Central memory CD8-positive, alpha-beta T cell (primary cell): ENCODE data around the gene SMIM5.

Experiments
- ATAC-seq: fragments of 150-1000 bp; cut with Tn5 transposase; replicated peaks from 2 replicates; pipeline ENCODE4 v1.10.0; 2022; ENCODE audit warnings: mild to moderate bottlenecking, moderate FRiP score, moderate number of reproducible peaks; ENCODE audit not compliant: poor library complexity, severe bottlenecking; ENCODE audit errors: extremely low read depth
- DNase-seq, 2 donors: peaks; one replicate each; pipeline ENCODE4 v3.0.0; 2021; ENCODE audit warnings: low spot score in 2 of 2
- H3K27ac Mint-ChIP-seq: one replicate; pipeline ENCODE4 v1.8.0; 2022; ENCODE audit warnings: low read depth, mild to moderate bottlenecking, moderate library complexity, mixed read lengths
- H3K27me3 Mint-ChIP-seq: one replicate; pipeline ENCODE4 v1.8.0; 2022; ENCODE audit warnings: mixed read lengths
- H3K36me3 Mint-ChIP-seq: one replicate; pipeline ENCODE4 v1.8.0; 2022; ENCODE audit warnings: mild to moderate bottlenecking, moderate library complexity, mixed read lengths; ENCODE audit not compliant: insufficient read depth
- H3K4me1 Mint-ChIP-seq: one replicate; pipeline ENCODE4 v1.8.0; 2022; ENCODE audit warnings: mixed read lengths
- H3K4me3 Mint-ChIP-seq: one replicate; pipeline ENCODE4 v1.8.0; 2022; ENCODE audit warnings: mild to moderate bottlenecking, moderate library complexity, mixed read lengths
- H3K9me3 Mint-ChIP-seq: one replicate; pipeline ENCODE4 v1.8.0; 2022; ENCODE audit warnings: mixed read lengths

Gene SMIM5

GRCh38 chr17:75594499-75595283 lies 38.5 kb upstream of the SMIM5 start:
- no peak for ATAC-seq
- Mint-ChIP-seq H3K27me3 (no peaks in the 10 kb centered on the region), H3K27ac (peak overlapping the region; percentile 44), H3K9me3 (no peaks in the 10 kb centered on the region), H3K4me1 (peaks cover 14% of the 10 kb centered on the region), H3K36me3 (peaks cover 4% of the 10 kb centered on the region), H3K4me3 (no peak overlapping the region)
- no peak for DNase-seq

DNA sequence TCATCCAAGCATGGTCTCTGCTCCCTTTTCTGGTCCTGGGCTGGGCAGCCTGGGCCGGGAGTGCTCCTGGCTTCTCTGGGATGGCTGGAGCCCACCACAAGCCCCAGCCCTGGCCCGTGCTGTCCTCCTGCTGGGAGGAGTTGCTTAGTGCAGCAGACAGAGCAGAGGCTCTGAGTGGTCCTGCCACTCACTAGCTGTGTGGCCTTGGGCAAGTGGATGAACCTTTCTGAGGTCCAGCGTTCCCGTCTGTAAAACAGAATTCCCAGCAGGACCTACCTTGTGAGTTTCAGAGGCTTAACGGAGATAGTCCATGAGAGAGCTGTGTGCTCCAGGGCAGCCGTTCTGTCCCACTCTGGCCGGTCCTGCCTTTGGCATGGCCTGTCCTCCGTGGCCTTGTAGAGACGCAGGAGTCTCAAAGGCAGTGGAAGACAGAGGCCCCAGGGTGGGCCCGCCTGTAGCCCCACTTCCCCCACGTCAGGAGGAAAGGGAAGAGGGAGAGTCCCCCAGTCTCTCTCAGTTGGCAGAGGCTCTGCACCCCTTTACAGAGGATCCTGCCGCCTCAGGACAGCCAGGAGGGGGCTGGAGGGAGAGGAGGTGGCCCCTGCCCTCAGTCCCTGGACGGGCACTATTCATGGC lies 37.8 kb upstream of the SMIM5 start:
- peaks cover 10% of the 10 kb centered on the region for H3K4me1 Mint-ChIP-seq
- H3K36me3 Mint-ChIP-seq: peaks cover 4% of the 10 kb centered on the region
- no peak overlapping the region for H3K4me3 Mint-ChIP-seq
- ATAC-seq (no peak), DNase-seq (no peak)
- peak overlapping the region; percentile 44 for H3K27ac Mint-ChIP-seq
- no peaks in the 10 kb centered on the region for H3K27me3 Mint-ChIP-seq
- no peaks in the 10 kb centered on the region for H3K9me3 Mint-ChIP-seq

DNA sequence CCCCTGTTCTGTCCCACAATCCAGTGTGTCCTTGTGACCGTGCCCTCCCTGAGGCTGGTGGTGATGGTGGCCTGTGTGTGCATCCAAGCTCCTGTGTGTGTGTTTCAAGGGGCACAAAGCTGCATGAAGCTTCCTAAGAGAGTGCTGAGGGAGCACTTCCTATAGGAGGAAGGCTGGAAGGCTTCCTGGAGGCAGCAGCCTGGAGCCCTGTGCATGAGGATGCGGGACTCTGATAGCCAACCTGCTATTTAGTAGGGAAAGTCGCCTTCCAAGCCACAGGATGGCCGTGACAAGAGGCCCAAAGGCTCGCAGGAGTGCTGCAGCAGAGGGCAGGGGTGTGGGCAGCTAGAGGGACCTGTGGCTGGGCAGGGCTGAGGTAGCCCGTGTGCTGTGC lies 37.3 kb upstream of the SMIM5 start:
- DNase-seq (no peak), ATAC-seq (no peak)
- H3K36me3 Mint-ChIP-seq: peaks cover 3% of the 10 kb centered on the region
- H3K27me3 Mint-ChIP-seq: no peaks in the 10 kb centered on the region
- no peaks in the 10 kb centered on the region for H3K9me3 Mint-ChIP-seq
- peaks cover 5% of the 10 kb centered on the region for H3K4me1 Mint-ChIP-seq
- H3K4me3 Mint-ChIP-seq: no peak overlapping the region
- H3K27ac Mint-ChIP-seq: no peak overlapping the region

GRCh38 chr17:75596320-75597087 lies 36.7 kb upstream of the SMIM5 start:
- DNase-seq (no peak), ATAC-seq (no peak)
- Mint-ChIP-seq H3K4me1 (peaks cover 5% of the 10 kb centered on the region), H3K27ac (no peak overlapping the region), H3K27me3 (no peaks in the 10 kb centered on the region), H3K36me3 (peaks cover 2% of the 10 kb centered on the region), H3K4me3 (no peak overlapping the region), H3K9me3 (no peaks in the 10 kb centered on the region)

DNA sequence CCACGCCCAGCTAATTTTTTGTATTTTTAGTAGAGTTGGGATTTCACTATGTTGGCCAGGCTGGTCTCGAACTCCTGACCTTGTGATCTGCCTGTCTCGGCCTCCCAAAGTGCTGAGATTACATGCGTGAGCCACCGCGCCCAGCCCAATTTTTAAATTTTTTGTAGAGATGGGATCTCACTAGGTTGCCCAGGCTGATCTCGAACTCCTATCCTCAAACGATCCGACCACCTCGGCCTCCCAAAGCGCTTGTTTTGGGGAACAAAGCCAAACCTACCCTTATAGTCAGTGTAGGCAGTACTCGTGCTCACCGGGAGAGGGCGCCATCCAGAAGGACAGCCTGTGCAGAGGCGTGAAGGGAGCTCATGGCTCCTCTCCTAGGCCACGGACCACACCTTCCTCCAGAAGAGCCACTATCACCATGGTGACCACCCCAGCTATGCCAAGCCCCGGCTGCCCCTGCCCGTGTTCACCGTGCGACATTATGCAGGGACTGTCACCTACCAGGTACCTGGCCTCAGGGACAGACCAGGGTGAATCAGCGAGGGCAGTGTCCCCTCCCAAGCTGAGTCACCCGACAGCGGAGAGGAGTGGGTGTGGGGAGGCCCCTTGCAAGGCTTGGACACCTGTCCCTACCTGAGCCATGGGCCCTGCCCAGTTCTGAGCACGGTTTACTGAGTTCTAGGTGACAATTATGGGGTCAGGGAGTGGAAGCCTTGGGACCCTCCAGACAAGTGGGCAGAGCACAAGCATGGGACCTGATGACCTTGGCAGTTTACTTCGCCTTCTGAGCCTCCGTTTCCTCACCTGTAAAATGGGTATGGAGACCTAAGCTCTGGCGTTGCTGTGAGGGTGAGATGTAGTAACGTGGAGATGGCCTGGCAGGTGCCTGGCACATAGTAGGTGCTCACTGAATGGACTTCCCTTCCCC lies 31.9 kb upstream of the SMIM5 start:
- no peaks in the 10 kb centered on the region for H3K27me3 Mint-ChIP-seq
- peak; percentile 36 to 52 for DNase-seq

DNA sequence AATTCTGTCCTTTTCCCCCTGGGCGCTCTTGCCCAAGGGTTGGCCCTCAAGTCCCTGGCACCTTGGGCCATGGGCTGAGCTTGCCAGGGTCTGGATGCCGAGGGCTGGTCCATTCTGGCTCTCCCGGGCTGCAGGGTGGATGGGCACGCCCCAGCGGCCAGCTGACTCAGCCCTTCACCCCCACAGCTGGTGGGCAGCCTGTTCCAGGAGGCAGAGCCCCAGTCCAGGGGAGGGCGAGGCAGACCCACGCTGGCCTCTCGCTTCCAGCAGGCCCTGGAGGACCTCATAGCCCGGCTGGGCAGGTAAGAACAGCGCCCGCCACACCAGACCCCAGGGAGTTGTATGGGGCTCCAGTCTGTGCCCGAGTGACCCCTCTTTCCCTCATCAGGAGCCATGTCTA lies 30.6 kb upstream of the SMIM5 start:
- no peak overlapping the region for H3K4me3 Mint-ChIP-seq
- DNase-seq (no peak), ATAC-seq (no peak)
- H3K9me3 Mint-ChIP-seq: no peaks in the 10 kb centered on the region
- no peak overlapping the region for H3K27ac Mint-ChIP-seq
- H3K4me1 Mint-ChIP-seq: peaks cover 5% of the 10 kb centered on the region
- H3K27me3 Mint-ChIP-seq: no peaks in the 10 kb centered on the region
- no peaks in the 10 kb centered on the region for H3K36me3 Mint-ChIP-seq

More for the DNA sequence above, 31.9 kb upstream of the SMIM5 start:
- Mint-ChIP-seq H3K4me1 (peaks cover 5% of the 10 kb centered on the region), H3K4me3 (no peak overlapping the region), H3K36me3 (peaks cover 2% of the 10 kb centered on the region), H3K9me3 (no peaks in the 10 kb centered on the region), H3K27ac (no peak overlapping the region)
- ATAC-seq: peak; percentile 40

GRCh38 chr17:75603123-75603522 lies 30.1 kb upstream of the SMIM5 start:
- H3K9me3 Mint-ChIP-seq: no peaks in the 10 kb centered on the region
- DNase-seq (no peak), ATAC-seq (no peak)
- H3K4me1 Mint-ChIP-seq: peaks cover 5% of the 10 kb centered on the region
- no peaks in the 10 kb centered on the region for H3K36me3 Mint-ChIP-seq
- H3K4me3 Mint-ChIP-seq: no peak overlapping the region
- H3K27me3 Mint-ChIP-seq: no peaks in the 10 kb centered on the region
- peak overlapping the region; percentile 4 for H3K27ac Mint-ChIP-seq

- Mint-ChIP-seq H3K27me3 (no peaks in the 10 kb centered on the region), H3K4me3 (no peak overlapping the region), H3K4me1 (peaks cover 5% of the 10 kb centered on the region), H3K9me3 (no peaks in the 10 kb centered on the region), H3K27ac (peak overlapping the region; percentile 57), H3K36me3 (no peaks in the 10 kb centered on the region)
- ATAC-seq: no peak
- no peak for DNase-seq
Measured at GRCh38 chr17:75604034-75604695, 29.1 kb upstream of the SMIM5 start.

GRCh38 chr17:75605790-75606189 lies 27.4 kb upstream of the SMIM5 start:
- no peaks in the 10 kb centered on the region for H3K36me3 Mint-ChIP-seq
- peaks cover 5% of the 10 kb centered on the region for H3K4me1 Mint-ChIP-seq
- H3K27me3 Mint-ChIP-seq: no peaks in the 10 kb centered on the region
- no peaks in the 10 kb centered on the region for H3K9me3 Mint-ChIP-seq
- DNase-seq: no peak
- no peak overlapping the region for H3K27ac Mint-ChIP-seq
- no peak overlapping the region for H3K4me3 Mint-ChIP-seq
- no peak for ATAC-seq

- Mint-ChIP-seq H3K4me3 (no peak overlapping the region), H3K36me3 (peaks cover 2% of the 10 kb centered on the region), H3K27ac (no peak overlapping the region), H3K9me3 (no peaks in the 10 kb centered on the region), H3K4me1 (no peaks in the 10 kb centered on the region), H3K27me3 (no peaks in the 10 kb centered on the region)
- no peak for ATAC-seq
- DNase-seq: no peak
Measured at GRCh38 chr17:75607086-75607485, 26.1 kb upstream of the SMIM5 start.

GRCh38 chr17:75610103-75610984 lies 22.9 kb upstream of the SMIM5 start:
- Mint-ChIP-seq H3K4me3 (no peak overlapping the region), H3K9me3 (no peaks in the 10 kb centered on the region), H3K36me3 (peaks cover 2% of the 10 kb centered on the region), H3K27ac (no peak overlapping the region), H3K4me1 (no peaks in the 10 kb centered on the region), H3K27me3 (no peaks in the 10 kb centered on the region)
- ATAC-seq (no peak), DNase-seq (no peak)
